GM18520 (cell line): ENCODE results near the gene RTL5.
A peak's percentile ranks its signal among the peaks of the same experiment; 100 is the strongest.

ENCODE experiments used
- ATAC-seq: cut with Tn5 transposase; IDR thresholded peaks from one replicate; pipeline ENCODE4 v1.9.1; 2021; ENCODE audit not compliant: unreplicated experiment

The RTL5 gene

GRCh38 chrX:72130156-72130761, 1.5 kb downstream of the RTL5 start:
- no peak for ATAC-seq

DNA sequence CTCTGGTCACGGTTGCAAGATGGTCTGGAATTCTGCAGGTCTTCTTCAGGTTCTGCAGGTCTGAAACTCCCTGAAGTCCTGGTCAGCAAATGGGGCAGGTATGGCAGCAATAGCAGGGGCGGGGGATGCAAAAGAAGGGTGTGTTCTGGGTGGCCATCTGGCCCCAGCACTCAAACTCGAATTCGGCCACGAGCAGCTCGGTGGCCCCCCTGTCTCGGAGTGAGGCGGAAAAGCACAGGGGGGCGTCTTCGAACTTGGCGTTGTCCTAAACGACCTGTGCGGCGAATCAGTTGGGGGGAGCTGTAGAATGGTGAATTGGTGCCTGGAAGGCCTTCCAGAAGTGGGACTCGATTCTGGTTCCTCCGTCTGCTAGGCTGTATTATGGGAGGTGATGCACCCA, 2.1 kb downstream of the RTL5 start:
- ATAC-seq: no peak

DNA sequence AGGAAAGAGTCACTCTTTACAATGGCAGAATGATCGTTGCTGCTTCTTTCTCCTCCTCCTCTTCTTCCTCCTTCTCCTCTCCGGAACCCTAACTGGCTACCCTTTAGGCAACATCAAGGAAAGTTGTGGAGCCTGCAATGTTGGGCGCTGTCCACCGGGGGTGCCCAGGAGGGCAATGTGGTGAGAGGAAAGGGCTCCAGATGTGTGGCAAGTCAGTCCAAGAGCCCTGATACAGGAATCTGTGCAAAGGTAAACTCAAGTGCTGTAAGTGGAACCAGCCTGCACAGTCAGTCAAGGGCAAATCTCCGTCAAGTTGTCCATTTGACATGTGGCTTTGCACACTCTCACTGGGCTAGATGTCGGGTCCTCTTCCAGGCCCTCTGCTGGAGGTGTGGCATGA, 2.8 kb downstream of the RTL5 start:
- ATAC-seq: no peak

DNA sequence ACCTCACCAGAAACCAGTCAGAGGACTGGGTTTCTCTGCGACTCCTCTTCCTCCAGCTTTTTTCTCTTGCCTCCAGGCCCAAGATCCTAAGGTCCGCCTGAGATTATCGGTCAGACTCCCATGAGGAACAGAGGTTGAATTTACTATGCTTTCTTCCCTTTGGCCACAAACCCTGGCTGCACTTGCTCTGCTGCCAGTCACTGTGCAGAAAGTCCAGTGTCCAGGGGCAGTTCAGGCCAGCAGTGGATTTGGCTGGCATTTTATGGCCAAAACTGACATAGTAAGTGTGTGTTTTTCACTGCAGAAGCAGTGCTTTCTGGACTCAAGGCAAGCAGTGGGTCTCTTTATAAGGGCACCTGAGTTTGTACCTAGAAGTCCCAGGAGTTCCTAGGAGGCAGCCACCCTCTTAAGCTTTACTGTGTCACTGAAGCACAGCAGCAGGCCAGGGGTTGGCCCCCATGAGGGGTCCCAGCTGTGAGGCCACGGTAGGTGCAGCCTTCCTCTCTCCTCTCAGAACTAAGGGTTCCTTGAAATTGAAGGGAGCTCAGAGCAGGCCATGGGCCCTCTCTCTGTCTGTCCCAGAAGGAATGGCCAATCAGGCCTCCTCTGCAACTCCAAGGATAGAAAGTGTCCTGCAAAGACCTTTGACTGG, 3.4 kb downstream of the RTL5 start:
- ATAC-seq: no peak

DNA sequence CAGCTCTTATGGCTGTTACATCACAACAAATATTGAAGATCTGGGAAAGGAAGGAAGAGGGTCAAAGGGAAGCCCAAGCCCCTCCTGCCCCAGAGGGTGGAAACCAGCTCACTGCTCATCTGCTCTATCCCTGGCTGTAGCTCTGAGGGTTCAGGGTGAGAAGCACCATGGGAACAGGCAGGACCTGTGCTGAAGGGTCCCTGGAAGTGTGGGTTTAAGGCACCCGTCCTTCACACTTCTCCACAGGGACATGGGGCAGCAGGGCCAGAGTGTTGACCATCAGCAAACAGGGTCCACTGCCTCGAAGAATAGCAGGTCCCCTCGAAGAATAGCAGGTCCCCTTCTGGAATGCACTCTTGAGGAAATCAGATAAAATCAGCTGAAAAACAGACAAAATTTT, 4.4 kb downstream of the RTL5 start:
- no peak for ATAC-seq

DNA sequence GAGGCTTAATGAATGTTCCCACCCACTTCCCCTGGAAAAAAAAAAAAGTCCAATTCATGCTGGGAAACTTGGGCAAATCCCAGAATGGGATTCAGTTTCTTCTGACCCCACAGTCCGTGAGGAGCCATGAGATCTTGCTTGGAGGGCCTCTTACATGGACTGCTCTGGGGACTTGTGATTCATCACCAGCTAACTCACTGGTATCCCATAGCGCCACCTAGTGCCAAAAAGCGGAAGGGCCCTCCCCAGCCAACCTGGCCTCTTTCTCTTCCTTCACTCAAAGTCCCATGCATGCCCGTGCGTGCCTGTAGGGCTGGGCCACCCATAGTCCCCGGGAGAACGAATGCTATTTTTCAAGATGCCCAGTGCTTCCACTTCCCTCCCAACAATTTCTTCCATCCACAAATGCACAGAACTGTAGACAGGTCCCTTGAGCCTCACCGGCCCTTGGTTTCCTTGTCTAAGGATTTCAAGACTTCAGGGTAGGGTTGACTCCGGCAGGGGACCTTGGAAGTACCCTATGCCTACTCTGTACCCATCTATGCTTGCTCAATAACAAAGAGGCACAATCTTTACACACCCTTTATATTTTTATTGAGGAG, 5.1 kb downstream of the RTL5 start:
- ATAC-seq: peak; percentile 63

GRCh38 chrX:72126048-72126415, 5.7 kb downstream of the RTL5 start:
- ATAC-seq: no peak

GRCh38 chrX:72125331-72126047, 6.2 kb downstream of the RTL5 start:
- no peak for ATAC-seq

DNA sequence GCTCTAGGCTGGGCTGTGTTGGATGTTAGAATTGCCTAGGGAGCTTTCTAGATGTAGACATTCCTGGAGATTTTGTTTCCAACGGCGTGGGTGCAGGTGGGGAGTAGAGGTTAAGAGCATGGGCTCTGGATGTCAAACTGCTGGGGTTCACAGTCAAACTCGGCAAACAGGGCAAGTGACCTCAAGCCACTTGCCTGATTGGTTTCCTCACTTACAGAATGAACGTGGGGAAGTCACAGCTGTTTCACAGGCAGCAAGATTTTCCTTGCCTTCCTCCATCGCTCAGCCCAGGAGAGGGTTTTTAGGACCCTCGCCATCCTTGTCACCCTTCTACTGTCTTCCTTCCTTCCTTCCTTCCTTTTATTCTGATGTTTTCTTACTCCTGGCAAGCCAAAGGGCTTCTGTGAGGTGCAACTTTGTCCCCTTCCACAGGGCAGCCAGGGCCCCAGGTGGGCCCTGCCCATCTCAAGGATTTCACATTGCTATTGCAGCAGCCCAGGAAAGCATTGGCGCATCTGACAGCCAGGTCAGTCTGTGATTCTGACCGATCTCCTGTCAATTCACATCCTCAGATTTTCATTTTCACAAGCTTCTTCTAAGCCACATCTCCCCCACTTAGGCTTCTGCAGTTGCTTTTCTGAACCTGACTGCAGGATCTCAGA, 7.0 kb downstream of the RTL5 start:
- ATAC-seq: no peak

DNA sequence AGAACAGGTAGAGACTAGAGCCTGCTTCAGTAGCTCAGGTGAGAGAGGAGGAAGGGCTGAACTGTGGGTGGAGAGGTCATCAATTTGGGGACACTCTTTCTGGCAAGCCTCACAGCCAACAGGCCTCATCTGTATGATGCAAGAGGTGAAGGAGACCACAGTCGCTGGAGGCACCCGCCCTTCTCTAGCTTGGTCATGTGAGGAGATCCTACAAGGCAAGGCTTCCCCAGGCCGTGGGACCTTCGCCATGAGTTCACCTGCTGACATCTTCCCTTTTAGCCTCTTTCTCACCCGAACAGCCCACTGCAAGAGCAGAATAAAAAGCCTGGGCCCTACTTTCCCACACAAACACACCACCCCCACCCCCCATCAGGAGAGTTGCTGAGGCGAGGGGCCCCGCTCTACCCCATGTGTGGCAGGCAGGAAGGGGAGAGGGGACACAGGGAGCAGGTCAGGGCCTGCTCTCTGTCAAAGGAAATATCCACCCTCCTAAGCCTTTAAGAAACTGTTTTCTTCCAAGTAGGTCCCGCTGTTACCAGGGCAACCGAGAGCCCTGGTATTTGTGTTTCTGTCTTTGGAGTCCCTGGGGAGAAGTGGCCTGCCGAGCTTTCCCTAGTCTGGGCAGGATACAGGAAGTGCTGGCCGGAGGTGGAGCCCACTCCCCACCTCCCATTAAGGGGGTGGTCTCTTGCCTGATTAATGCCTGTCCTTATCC, 8.1 kb downstream of the RTL5 start:
- ATAC-seq: no peak

GRCh38 chrX:72122621-72123337, 8.9 kb downstream of the RTL5 start:
- no peak for ATAC-seq

DNA sequence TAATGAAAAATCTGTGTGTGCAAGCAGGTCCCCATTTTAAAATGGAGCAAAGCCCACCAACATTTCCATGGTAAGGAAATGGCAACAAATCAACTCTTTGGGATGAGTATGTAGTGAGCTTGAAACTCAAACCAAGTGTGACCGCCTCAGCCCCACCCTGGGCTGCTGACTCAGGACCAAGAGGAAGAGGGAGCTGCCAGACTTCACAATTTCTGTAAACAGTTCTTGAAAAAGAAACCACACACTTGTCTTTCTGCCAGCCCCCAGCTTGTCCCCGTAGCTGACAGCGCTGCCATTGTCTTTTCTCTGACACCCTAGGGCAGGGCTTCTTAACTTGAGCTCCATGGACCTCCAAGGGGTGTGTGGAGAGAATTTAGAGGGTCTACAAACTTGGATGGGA, 10.3 kb downstream of the RTL5 start:
- ATAC-seq: no peak

DNA sequence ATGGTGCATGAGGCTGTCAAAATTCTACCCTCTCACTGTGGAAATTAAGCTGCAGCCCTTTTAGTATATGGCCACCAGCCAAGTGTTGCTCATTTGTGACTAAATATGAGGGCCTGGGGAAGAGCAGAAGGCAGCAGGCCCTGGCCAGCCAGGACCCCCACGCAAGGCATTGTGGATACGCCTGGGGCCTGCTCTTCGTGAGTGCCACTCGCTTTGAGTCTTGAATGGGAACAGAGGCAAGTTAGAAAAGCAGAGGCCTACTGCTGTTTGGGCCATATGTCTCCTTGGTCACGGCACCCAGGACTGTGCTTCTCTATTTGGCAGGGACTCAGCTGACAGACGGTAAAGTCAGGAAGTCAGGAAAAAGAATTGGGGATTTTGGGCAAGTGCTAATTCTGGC, 10.9 kb downstream of the RTL5 start:
- no peak for ATAC-seq

DNA sequence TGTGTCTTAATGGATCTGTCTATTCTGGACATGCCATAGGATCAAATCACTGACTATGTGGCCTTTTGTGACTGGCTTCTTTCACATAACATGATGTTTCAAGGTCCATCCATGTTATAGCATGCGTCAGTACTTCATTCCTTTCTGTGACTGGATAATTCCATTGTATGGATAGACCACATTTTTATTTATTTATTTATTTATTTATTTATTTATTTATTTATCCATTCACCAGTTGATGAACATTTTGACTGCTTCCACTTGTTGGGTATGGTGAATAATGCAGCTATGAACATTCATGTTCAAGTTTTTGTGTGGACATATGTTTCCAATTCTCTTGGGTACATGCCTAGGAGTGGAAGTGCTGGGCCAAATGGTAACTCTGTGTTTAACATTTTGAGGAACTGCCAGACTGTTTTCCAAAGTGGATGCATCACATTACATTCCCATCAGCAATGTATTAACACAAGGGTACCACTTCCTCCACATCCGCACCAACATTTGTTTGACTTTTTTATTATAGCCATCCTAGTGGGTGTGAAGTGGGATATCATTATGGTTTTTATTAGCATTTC, 14.0 kb downstream of the RTL5 start:
- ATAC-seq: no peak

DNA sequence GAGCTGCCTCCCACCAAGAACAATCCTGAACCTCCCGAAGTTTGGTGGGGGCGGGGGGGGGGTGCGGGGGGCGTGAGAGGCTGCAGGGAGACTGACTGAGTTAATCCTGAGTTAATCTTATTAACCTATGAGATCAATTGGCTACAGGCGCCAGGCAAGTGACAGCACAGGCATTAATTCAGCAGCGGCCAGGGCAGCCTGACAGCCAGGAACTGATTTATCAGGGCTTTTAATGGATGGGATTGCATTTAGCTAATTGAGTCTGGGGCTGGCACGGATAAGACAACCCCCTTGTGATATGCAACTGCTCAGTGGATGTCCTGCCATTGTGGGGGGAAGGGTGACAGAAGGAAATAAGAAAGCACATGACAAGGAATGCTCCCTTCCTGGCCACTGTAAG, 16.3 kb downstream of the RTL5 start:
- no peak for ATAC-seq

GRCh38 chrX:72114807-72115206, 16.9 kb downstream of the RTL5 start:
- ATAC-seq: no peak

GRCh38 chrX:72114306-72114705, 17.4 kb downstream of the RTL5 start:
- ATAC-seq: no peak

DNA sequence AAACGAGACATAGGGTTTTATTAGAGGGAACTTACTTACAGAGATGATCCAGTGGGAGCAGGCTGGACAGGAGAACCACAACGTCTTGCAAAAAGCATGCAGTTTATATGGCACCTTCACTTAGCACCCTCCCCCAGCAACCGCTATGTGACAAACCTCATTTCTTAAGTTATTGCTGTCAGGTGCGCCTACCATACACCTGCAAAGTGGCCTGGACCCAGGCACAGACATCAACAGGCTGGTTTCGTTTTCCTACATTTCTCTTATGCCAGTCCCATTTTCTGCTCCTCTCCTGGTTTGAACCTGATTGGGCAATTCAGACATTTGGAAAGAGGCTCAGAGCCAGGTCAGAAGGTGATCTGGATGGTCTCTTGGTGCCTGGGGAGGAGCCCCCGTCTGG, 18.3 kb downstream of the RTL5 start:
- ATAC-seq: no peak

GRCh38 chrX:72110876-72111708, 20.6 kb downstream of the RTL5 start:
- no peak for ATAC-seq
